WI38 (cell line): ENCODE measurements around the gene TRIM39.

Source experiments
- H3K4me3 ChIP-seq: 2 replicates; pipeline ENCODE4 v1.5.1; 2011; ENCODE audit warnings: low read depth, mild to moderate bottlenecking, control low read depth, low read length
- TF ChIP-seq, protein P1 (sequence below): IDR thresholded peaks from 2 replicates; pipeline ENCODE4 v1.5.1; 2012; ENCODE audit warnings: low read depth, mild to moderate bottlenecking, control low read depth, low read length

The TRIM39 gene

DNA sequence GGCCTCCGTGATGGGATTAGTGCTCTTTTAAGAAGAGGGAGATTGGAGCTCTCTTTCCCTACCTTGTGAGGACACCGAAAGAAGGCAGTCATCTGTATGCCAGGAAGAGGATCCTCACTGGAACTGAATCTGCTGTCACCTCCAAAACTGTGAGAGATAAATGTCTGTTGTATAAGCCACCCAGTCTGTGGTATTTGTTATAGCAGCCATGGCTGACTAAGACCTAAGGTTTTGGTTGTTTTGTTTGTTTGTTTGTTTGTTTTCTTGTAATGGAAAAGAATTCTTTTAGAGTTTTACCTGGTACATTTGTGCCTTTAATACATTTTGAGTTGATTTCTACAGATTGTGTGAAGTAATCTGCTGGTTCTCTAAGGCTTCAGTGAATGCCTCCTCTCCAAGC is 25.8 kb downstream of the TRIM39 start:
- TF ChIP-seq, protein P1, sequence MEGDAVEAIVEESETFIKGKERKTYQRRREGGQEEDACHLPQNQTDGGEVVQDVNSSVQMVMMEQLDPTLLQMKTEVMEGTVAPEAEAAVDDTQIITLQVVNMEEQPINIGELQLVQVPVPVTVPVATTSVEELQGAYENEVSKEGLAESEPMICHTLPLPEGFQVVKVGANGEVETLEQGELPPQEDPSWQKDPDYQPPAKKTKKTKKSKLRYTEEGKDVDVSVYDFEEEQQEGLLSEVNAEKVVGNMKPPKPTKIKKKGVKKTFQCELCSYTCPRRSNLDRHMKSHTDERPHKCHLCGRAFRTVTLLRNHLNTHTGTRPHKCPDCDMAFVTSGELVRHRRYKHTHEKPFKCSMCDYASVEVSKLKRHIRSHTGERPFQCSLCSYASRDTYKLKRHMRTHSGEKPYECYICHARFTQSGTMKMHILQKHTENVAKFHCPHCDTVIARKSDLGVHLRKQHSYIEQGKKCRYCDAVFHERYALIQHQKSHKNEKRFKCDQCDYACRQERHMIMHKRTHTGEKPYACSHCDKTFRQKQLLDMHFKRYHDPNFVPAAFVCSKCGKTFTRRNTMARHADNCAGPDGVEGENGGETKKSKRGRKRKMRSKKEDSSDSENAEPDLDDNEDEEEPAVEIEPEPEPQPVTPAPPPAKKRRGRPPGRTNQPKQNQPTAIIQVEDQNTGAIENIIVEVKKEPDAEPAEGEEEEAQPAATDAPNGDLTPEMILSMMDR = no peak
- H3K4me3 ChIP-seq = no peak overlapping the region

DNA sequence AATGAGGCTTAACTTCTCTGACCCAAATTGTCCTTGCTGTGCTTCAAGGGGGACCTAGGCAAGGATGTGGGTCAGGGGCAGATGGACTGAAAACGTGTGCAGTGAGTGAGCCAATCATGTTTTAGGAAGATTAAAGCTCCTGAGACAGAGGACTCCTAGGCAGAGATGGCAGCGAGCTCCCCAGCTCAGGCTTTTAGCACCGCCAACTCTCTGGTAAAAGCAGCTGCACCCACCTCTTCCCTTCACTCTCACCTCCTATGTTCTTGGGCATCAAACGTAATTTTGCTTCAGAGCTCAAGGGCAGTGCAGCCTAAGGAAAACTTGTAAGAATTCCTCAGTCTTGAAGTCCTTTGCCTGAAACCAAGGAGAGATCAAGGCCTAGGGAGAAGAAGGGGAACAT is 28.6 kb downstream of the TRIM39 start:
- no peak overlapping the region for H3K4me3 ChIP-seq

DNA sequence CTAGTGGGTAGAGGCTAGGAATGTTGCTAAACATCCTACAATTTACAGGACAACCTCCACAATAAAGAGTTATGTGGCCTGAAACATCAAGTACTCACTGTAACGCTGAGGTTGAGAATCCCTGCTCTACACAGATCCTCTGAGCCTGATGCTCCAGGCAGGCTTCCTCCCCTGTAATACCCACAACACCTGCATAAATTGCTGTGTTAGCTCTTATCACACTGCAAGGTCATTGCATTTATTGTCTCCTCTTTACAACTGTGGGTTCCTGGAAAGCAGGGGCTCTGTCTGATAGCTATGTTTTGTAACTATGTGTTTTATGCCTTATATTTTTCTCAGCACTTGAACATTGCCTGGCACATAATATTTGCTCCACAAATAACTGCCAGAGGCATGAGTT is 29.8 kb downstream of the TRIM39 start:
- no peak overlapping the region for H3K4me3 ChIP-seq
- TF ChIP-seq, protein P1 = no peak

More for the DNA sequence above, 28.6 kb downstream of the TRIM39 start:
- TF ChIP-seq, protein P1 = no peak

DNA sequence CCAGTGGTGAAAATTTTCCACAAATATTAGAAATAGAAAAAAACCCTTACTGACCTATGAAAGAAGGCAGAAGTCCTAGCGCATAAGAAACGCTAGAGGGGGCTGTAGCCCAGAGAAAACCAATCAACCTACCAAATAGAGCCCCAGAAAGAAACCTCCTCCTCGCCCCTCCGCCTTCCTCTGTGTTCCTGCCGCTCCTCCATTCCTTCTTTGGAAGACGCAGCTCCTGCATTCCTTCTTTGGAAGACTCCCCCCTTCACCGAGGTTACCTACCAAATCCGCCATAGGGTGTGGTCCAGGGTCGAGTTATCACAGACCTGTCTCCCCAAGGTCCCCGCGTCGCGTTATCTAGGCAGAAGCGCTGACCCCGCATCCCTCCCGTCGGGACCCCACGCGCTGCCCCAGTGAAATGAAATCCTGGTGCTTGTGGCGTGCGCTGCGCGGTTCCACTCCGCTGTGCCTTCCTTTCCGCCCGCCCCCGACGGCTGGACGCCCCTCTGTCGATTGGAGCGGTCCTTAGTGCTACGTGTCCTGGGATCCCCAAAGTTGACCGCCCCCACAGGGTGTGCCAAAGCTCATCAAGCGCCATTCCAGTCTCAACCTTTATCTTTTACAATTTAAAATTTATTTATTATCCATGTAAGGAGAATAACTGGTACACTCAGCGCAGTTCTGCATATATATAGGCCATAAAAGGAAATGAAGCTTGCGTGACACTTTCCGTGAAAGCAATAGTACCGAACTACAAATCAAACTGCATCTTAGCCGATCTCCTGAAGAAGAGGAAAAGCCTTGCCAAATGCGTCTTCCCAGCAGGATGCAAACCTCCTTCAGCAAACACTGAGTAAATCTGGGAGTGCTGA is 31.2 kb downstream of the TRIM39 start:
- H3K4me3 ChIP-seq = peak overlapping the region; percentile 53
- TF ChIP-seq, protein P1 = peak; percentile 83

DNA sequence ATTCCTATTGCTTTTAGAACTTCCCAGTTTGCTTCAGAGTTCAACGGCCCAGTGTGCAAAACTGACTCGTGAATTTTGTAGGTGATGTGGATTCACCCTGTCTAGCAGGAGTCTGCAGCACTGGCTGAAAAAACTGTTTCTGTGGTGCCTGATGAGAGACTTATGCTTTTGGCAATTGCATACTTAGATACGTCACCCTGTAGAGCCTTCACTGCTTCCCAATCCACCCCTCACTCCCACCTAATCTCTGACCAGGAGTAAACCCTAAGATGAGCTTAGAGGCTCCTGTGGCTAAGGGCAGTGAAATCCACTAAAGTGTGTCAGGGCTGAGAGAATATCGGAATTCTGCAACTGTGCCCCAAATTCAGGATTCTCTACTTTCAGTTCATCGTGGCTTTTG is 32.5 kb downstream of the TRIM39 start:
- TF ChIP-seq, protein P1 = no peak
- no peak overlapping the region for H3K4me3 ChIP-seq

DNA sequence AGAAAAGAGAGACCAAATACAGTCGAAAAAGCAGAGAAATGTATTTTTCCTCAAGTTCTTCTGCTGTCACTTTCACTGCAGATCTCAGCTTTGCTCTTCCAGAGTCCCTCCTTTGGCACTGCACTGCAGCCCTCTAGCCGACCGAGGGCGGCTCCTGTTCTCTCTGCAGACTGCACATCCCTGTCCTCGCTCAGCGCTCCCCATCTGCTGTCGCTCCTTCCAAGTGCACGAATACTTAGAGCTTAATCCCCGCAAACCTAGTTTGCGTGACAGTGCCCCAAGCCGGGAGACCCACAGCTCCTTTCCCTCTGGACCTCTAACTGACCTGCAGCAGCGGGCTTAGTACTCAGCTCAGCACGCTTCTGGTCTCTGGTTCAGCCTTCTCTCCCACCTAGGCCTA is 33.4 kb downstream of the TRIM39 start:
- TF ChIP-seq, protein P1 = no peak
- H3K4me3 ChIP-seq = no peak overlapping the region

DNA sequence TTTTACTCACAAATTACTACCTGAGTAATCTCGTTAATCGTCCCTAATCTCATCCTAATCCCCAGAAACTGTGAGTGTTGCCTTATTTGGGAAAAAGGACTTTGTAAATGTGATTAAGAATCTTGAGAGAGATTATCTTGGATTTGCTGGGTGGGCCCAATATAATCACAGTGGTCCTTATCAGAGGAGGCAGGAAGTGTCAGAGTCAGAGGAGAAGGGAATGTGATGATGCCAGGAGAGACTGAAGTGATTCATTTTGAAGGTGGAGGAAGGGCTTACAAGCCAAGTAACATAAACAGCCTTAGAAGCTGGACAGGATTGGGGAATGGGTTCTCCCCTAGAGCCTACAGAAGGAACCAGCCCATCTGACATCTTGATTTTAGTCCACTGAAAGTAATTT is 34.9 kb downstream of the TRIM39 start:
- H3K4me3 ChIP-seq = no peak overlapping the region
- TF ChIP-seq, protein P1 = no peak
